GM13976 (cell line): Measurements from ENCODE around the gene NKD1.

ENCODE experiments used
- DNase-seq: peaks from one replicate; pipeline ENCODE4 v3.0.0; 2012; ENCODE audit warnings: low spot score
- CTCF ChIP-seq: IDR thresholded peaks from 2 replicates; pipeline ENCODE4 v1.5.1; 2012; ENCODE audit warnings: borderline replicate concordance, mild to moderate bottlenecking; ENCODE audit not compliant: insufficient read depth; ENCODE audit errors: extremely low read depth, missing control alignments, control extremely low read depth
- in situ Hi-C: fragments of 300-500 bp; cut with MboI; formaldehyde crosslinking; loops from one replicate; pipeline ENCODE4 v1.12.0; 2022; ENCODE audit warnings: low sequenced_read_pairs, mixed read lengths, inconsistent platforms; ENCODE audit not compliant: unreplicated experiment

NKD1 gene

DNA sequence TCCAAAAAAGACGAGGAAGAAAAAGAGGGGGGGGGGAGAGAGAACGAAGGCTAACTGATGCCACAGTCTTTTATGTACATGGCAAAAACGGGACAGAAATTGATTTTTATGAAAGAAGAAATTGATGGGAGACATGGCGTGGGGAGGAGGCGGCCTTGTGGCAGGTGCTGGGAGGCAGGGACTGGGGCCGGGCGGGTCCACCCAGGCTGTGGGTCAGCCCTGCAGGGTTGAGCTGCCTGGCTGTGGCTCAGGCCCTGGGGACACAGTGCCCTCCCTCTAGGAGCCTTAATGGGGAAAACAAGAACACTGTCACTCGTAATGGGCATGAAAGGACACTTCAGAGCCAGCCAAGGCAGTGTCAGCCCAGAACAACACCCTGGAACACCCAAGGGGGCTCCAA, 98.1 kb downstream of the NKD1 start:
- TF ChIP-seq CTCF = no peak
- DNase-seq = no peak
- in situ Hi-C loops = no loop called here

- in situ Hi-C loops = no loop called here
- no peak for TF ChIP-seq CTCF
- no peak for DNase-seq
These were observed 103.7 kb downstream of the NKD1 start for GRCh38 chr16:50651835-50652438.

DNA sequence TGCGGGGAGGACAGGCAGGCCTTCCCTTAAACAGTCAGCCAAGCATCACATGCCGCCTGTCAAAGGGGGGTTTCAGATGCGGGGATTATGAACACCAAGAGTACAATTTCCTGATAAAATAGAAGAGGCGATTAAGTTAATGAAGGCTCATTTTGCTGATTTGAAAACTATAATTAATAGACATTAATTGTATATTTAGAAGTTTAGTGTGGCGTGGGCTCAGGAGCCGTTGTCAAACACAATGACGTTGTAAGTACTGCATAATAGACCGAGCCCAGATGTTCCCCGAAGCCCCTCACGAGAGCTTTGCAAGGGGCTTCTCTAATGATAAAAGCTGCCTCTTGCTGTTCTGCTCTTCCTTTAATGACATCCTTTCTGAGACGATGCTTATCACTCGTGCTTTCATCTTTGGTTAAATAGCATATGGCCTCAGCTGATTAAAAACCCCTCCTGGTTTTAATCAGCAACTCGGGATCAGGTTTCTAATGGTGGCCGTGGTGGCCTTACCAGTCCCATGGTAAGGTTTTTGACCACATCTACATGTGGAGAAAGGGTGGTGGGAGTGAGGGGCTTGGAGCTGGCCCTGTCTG, 104.7 kb downstream of the NKD1 start:
- TF ChIP-seq CTCF = no peak
- DNase-seq = no peak
- in situ Hi-C loops = no loop called here

DNA sequence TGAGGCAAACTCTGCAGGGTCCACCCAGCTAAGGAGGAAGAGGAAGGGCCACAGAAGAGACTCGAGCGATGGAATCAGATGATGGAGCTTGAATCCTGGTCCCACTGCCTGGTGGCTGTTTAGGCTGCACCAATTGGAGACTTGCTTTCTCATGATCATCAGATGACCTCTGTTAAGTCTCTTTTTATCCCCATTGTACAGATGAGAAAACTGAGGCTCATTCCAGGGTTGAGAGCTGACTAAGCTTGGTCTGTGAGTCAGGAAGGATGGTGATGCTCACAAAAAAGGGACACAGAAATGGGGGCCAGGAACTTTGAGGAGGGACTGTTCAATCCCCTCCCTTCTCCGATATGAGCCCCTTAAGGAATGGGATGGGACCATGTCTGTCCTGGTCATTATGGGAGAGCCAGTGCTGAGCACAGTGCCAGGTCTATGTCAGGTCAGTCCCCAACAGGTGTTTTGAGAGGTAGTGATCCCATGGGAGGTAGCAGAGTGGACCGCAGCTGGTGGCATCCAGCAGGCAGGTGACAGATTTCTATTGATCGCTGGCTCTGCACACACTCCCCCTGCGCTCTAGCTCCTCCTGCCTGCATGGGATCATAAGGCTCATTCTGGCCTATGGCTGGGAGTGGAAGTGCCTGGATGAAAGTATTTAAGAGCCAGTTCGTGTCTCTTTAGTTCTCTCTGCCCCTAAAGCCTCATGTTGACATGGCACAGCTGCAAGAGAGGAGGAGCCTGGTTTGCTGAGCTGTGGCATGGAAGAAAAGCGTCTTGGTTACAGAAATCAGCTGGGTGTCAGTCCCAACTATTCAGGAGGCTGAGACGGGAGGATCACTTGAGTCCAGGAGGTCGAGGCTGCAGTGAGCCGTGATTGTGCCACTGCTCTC, 105.7 kb downstream of the NKD1 start:
- DNase-seq = no peak
- TF ChIP-seq CTCF = no peak
- in situ Hi-C loops = no loop called here

GRCh38 chr16:50655558-50656055, 107.4 kb downstream of the NKD1 start:
- DNase-seq = no peak
- in situ Hi-C loops = no loop called here
- TF ChIP-seq CTCF = no peak

- in situ Hi-C loops = no loop called here
- no peak for TF ChIP-seq CTCF
- no peak for DNase-seq
These were observed 109.0 kb downstream of the NKD1 start for GRCh38 chr16:50657241-50657640.
